Endothelial cell of umbilical vein (primary cell): Measurements from ENCODE around the gene RFC5. TPM values are rescaled to one million over a fixed set of nuclear protein-coding genes. Genes with fewer than 3 reads are reported as not detected.

Experiments used
- BruUV-seq: library from RNA; stranded (reverse); fragments of 400-500 nt; replicated peaks from 2 replicates; lab custom pipeline; 2021; lab: Mats Ljungman, UMichigan
- CTCF ChIA-PET: fragments of 300-600, 350-600 bp; sonication (Branson Sonifier 250); formaldehyde crosslinking; loops from one replicate; lab custom pipeline; 2021; ENCODE audit warnings: antibody characterized with exemption, inconsistent platforms; lab: Charles Lee
- POLR2A ChIA-PET: fragments of 300-600, 350-600 bp; sonication (Branson Sonifier 250); formaldehyde crosslinking; loops from one replicate; lab custom pipeline; 2021; ENCODE audit warnings: antibody characterized with exemption, inconsistent platforms; lab: Charles Lee
- DNase-seq: peaks from one replicate; pipeline ENCODE4 v3.0.0-alpha.2; 2011; ENCODE audit warnings: low read depth, low spot score
- FAIRE-seq: peaks from 2 replicates; lab custom pipeline; 2011; peaks lifted over from hg19 to GRCh38; lab: Jason Lieb, UNC
- H2AFZ ChIP-seq: 2 replicates; pipeline ENCODE4 v1.6.0; 2012; ENCODE audit warnings: low read depth, low read length, control low read depth, inconsistent platforms
- H3K27ac ChIP-seq: 2 replicates; pipeline ENCODE4 v1.5.1; 2011; ENCODE audit warnings: low read depth, mild to moderate bottlenecking, control low read depth, low read length, moderate library complexity; ENCODE audit not compliant: insufficient read depth
- H3K27me3 ChIP-seq, 2 experiments: 2 replicates each; pipeline versions ENCODE4 v1.6.0 to v1.6.1; 2011; ENCODE audit warnings: low read length in 2 of 2, mixed read lengths in 1 of 2; ENCODE audit not compliant: control insufficient read depth in 2 of 2, insufficient read depth in 2 of 2
- H3K36me3 ChIP-seq, 2 experiments: 2 replicates in 1 of 2; 3 replicates in 1 of 2; pipeline ENCODE4 v1.5.1; 2011; ENCODE audit warnings: low read length in 2 of 2, mild to moderate bottlenecking in 1 of 2, moderate library complexity in 1 of 2; ENCODE audit not compliant: control insufficient read depth in 2 of 2, insufficient read depth in 2 of 2; ENCODE audit errors: extremely low read depth in 1 of 2
- H3K4me1 ChIP-seq: 3 replicates; pipeline ENCODE4 v1.5.1; 2011; ENCODE audit warnings: mild to moderate bottlenecking, low read length; ENCODE audit not compliant: control insufficient read depth, insufficient read depth; ENCODE audit errors: extremely low read depth
- H3K4me2 ChIP-seq: 2 replicates; pipeline ENCODE4 v1.6.1; 2011; ENCODE audit warnings: low read length, control low read depth, mixed read lengths; ENCODE audit not compliant: insufficient read depth
- H3K4me3 ChIP-seq, 3 experiments: fragments of 200-600 bp in 1 of 3; sonication (generic), shearing (Covaris generic) in 1 of 3; replicated peaks in 1 of 3; 2 replicates each; pipeline ENCODE4 v1.5.1; 2011 to 2016; ENCODE audit warnings: control low read depth in 3 of 3, low read length in 3 of 3, mild to moderate bottlenecking in 2 of 3, inconsistent platforms in 1 of 3, low read depth in 1 of 3, moderate library complexity in 1 of 3; ENCODE audit not compliant: insufficient read depth in 1 of 3
- H3K79me2 ChIP-seq: 2 replicates; pipeline ENCODE4 v1.6.0; 2012; ENCODE audit warnings: low read length, inconsistent platforms; ENCODE audit not compliant: control insufficient read depth, insufficient read depth
- H3K9ac ChIP-seq: replicated peaks from 2 replicates; pipeline ENCODE3; 2011; ENCODE audit warnings: low read length, control low read depth; ENCODE audit not compliant: insufficient read depth; ENCODE audit errors: extremely low read depth
- H3K9me1 ChIP-seq: replicated peaks from 3 replicates; pipeline ENCODE4 v1.6.0; 2011; ENCODE audit warnings: mild to moderate bottlenecking, low read length; ENCODE audit not compliant: control insufficient read depth, insufficient read depth; ENCODE audit errors: extremely low read depth
- H3K9me3 ChIP-seq: replicated peaks from 2 replicates; pipeline ENCODE4 v1.5.1; 2012; ENCODE audit warnings: low read length, inconsistent platforms; ENCODE audit not compliant: control insufficient read depth, insufficient read depth
- H4K20me1 ChIP-seq: replicated peaks from 2 replicates; pipeline ENCODE3; 2011; ENCODE audit warnings: mild to moderate bottlenecking, low read length; ENCODE audit not compliant: control insufficient read depth, insufficient read depth; ENCODE audit errors: extremely low read depth
- FOS ChIP-seq: IDR thresholded peaks from 2 replicates; pipeline ENCODE4 v1.6.1; 2011; ENCODE audit warnings: mild to moderate bottlenecking, low read length, moderate library complexity, borderline replicate concordance; ENCODE audit not compliant: insufficient read depth
- GATA2 ChIP-seq: IDR thresholded peaks from 2 replicates; pipeline ENCODE4 v1.7.0; 2011; ENCODE audit warnings: low read depth, mild to moderate bottlenecking, moderate library complexity, mixed read lengths, low read length; ENCODE audit not compliant: insufficient read length, insufficient read depth
- MYC ChIP-seq: IDR thresholded peaks from one replicate; pipeline ENCODE4 v1.6.1; 2011; ENCODE audit warnings: mild to moderate bottlenecking, low read depth, low read length
- POLR2AphosphoS5 ChIP-seq: IDR thresholded peaks from 2 replicates; pipeline ENCODE4 v1.6.1; 2012; ENCODE audit warnings: low read depth, mild to moderate bottlenecking, control low read depth, low read length, moderate library complexity; ENCODE audit not compliant: insufficient read depth
- dilution Hi-C: fragments of 300-500 bp; cut with MboI; formaldehyde crosslinking; loops from one replicate; pipeline ENCODE4 v1.15.0; 2019; ENCODE audit warnings: low sequenced_read_pairs; ENCODE audit not compliant: extremely low pct_ligation_motif_present
- intact Hi-C: fragments of 100-400 bp; cut with micrococcal nuclease; formaldehyde crosslinking; loops from one replicate; pipeline ENCODE4 v1.10.0; 2022
- polyA plus RNA-seq, 4 experiments: library from polyadenylated mRNA; depleted of rRNA in 3 of 4; stranded (reverse) in 3 of 4; unstranded in 1 of 4; fragments of >200 nt; gene quantifications; 2 replicates each; pipeline versions ENCODE4 v1.2.1 to v1.2.3, GENCODE V29; 2011 to 2012; ENCODE audit warnings: missing spikeins in 1 of 4
- total RNA-seq: library from RNA; stranded (reverse); gene quantifications from 2 replicates; pipeline ENCODE4 v1.2.3, GENCODE V29; 2021
- TF ChIP-seq, protein P1 (sequence below): IDR thresholded peaks from 2 replicates; pipeline ENCODE4 v1.6.1; 2011; ENCODE audit not compliant: insufficient read depth, insufficient read length
- TF ChIP-seq, protein P2 (sequence below), 2 donors: IDR thresholded peaks; 1 replicate in 1 of 2; 2 replicates in 1 of 2; pipeline ENCODE4 v1.5.1; 2011; ENCODE audit warnings: low read length in 2 of 2, mild to moderate bottlenecking in 2 of 2, moderate library complexity in 2 of 2, control low read depth in 1 of 2, inconsistent platforms in 1 of 2, low read depth in 1 of 2; ENCODE audit not compliant: insufficient read depth in 1 of 2; ENCODE audit errors: extremely low read depth in 1 of 2

RFC5 gene
- total and polyA plus RNA-seq, 2 donors (not counting 3 experiments of a cell fraction or from before 2014, with no cell fraction given) = 18.1 to 23.3 TPM

DNA sequence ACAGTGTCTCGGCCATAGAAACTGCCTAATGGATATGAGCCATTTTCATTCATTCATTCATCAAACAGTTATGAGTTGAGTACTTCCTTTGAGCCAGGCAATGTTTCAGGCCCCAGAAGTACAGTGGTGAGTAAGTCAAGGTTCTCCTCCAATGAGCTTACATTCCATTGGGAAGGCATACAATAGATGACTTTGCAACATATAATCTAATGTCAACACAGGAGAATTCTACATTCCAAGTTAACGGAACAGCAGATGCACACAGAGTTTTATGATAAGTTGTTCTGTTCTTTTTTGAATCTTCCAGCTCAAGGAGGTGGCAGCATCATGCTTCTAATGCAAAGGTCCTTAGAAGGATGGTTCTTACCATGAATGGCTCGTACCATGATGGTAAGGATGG, 3.2 kb upstream of the RFC5 start:
- TF ChIP-seq, protein P1, sequence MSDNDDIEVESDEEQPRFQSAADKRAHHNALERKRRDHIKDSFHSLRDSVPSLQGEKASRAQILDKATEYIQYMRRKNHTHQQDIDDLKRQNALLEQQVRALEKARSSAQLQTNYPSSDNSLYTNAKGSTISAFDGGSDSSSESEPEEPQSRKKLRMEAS = no peak
- TF ChIP-seq GATA2 (no peak), FOS (no peak), MYC (no peak), POLR2AphosphoS5 (no peak)
- TF ChIP-seq, protein P2, sequence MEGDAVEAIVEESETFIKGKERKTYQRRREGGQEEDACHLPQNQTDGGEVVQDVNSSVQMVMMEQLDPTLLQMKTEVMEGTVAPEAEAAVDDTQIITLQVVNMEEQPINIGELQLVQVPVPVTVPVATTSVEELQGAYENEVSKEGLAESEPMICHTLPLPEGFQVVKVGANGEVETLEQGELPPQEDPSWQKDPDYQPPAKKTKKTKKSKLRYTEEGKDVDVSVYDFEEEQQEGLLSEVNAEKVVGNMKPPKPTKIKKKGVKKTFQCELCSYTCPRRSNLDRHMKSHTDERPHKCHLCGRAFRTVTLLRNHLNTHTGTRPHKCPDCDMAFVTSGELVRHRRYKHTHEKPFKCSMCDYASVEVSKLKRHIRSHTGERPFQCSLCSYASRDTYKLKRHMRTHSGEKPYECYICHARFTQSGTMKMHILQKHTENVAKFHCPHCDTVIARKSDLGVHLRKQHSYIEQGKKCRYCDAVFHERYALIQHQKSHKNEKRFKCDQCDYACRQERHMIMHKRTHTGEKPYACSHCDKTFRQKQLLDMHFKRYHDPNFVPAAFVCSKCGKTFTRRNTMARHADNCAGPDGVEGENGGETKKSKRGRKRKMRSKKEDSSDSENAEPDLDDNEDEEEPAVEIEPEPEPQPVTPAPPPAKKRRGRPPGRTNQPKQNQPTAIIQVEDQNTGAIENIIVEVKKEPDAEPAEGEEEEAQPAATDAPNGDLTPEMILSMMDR (IDR thresholded peaks at IDR 0.05; ENCODE audit: extremely low read depth in 1 of 2, insufficient read depth in 1 of 2, low read depth in 1 of 2, low read length in 2 of 2) = no peak
- BruUV-seq = no TSS peak
- CTCF ChIA-PET = no interaction called here
- Histone ChIP-seq H4K20me1 (no peaks in the 10 kb centered on the region), H3K9me1 (no peaks in the 10 kb centered on the region), H3K4me2 (no peak overlapping the region), H3K79me2 (peaks cover 15% of the 10 kb centered on the region), H3K9ac (no peak overlapping the region), H3K27ac (no peak overlapping the region), H3K4me3 (no peak overlapping the region), H3K9me3 (no peaks in the 10 kb centered on the region), H3K36me3 (no peaks in the 10 kb centered on the region), H3K27me3 (peaks cover 2 to 4% of the 10 kb centered on the region in 2 experiments), H3K4me1 (peaks cover 9% of the 10 kb centered on the region), H2AFZ (no peak overlapping the region)
- DNase-seq (no peak), FAIRE-seq (no peak)
- POLR2A ChIA-PET = no interaction called here
- intact Hi-C loops = no loop called here
- dilution Hi-C loops = no loop called here
